Thyroid gland (tissue), 4 donors: ENCODE results near the gene SLCO3A1.

ENCODE experiments used
- CTCF ChIP-seq, 6 experiments: fragments of 200-600 bp in 3 of 6; fragments of 450-650 bp in 3 of 6; sonication (generic) in 3 of 6; IDR thresholded peaks; one replicate each; pipeline ENCODE4 v1.5.1; 2016 to 2019; ENCODE audit warnings: antibody characterized with exemption in 6 of 6, mild to moderate bottlenecking in 2 of 6, inconsistent platforms in 1 of 6, moderate library complexity in 1 of 6
- POLR2A ChIP-seq, 2 donors: fragments of 450-650 bp; IDR thresholded peaks; one replicate each; pipeline ENCODE4 v1.6.1; 2017; ENCODE audit warnings: antibody characterized with exemption in 2 of 2, mild to moderate bottlenecking in 2 of 2, moderate library complexity in 1 of 2

DNA sequence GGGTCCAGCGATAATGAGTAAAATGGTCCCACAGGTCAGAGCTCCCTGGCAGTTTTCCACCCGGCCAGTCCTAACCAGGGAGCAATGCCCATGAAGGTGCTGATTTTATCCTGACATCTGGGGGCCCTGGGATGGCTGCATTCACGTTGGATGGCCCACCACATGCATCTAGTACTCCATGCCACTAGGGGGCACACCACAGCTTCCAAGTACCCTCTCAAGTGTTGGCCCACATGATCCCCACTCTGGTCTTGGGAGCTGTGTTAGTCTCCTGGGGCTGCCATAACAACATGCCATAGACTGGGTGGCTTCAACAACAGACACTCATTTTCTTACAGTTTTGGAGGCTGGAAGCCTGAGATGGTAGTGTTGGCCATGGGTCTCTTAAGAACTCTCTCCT lies 225.5 kb downstream of the SLCO3A1 start:
- TF ChIP-seq CTCF (IDR thresholded peaks at IDR 0.05): peak in 1 of 6 experiments; percentile 23
- no peak for TF ChIP-seq POLR2A (IDR thresholded peaks at IDR 0.05)
